PC-9 (cell line): ENCODE measurements around the gene PAPSS1. TPM values are rescaled to one million over a fixed set of nuclear protein-coding genes. Genes with fewer than 3 reads are reported as not detected.

ENCODE experiments used
- Bru-seq: library from RNA; stranded (reverse); fragments of 400-500 nt; gene quantifications from one replicate; lab custom pipeline; 2021; lab: Mats Ljungman, UMichigan
- BruChase-seq, 2 experiments: library from RNA; stranded (reverse); fragments of 400-500 nt; gene quantifications; one replicate each; lab custom pipeline; 2021; lab: Mats Ljungman, UMichigan
- BruUV-seq: library from RNA; stranded (reverse); fragments of 400-500 nt; replicated peaks from 2 replicates; lab custom pipeline; 2021; lab: Mats Ljungman, UMichigan
- CTCF ChIA-PET: fragments of 300-600 bp; sonication (Branson Sonifier 250); formaldehyde crosslinking; loops from one replicate; lab custom pipeline; 2022; ENCODE audit warnings: antibody characterized with exemption; lab: Charles Lee
- POLR2A ChIA-PET: fragments of 300-600 bp; sonication (Branson Sonifier 250); formaldehyde crosslinking; loops from one replicate; lab custom pipeline; 2022; ENCODE audit warnings: antibody characterized with exemption; ENCODE audit not compliant: unreplicated experiment; lab: Charles Lee
- DNase-seq, 2 experiments: peaks; one replicate each; pipeline versions ENCODE4 v3.0.0 to v3.0.0-alpha.2; 2015 to 2022; ENCODE audit warnings: mixed read lengths in 1 of 2
- H2AFZ ChIP-seq: fragments of 200-600 bp; sonication (generic); 2 replicates; pipeline ENCODE4 v1.8.1; 2017; ENCODE audit warnings: antibody characterized with exemption
- H3F3A ChIP-seq: fragments of 200-600 bp; sonication (generic); 2 replicates; pipeline ENCODE4 v1.8.1; 2017; ENCODE audit warnings: antibody characterized with exemption, mild to moderate bottlenecking, low read depth; ENCODE audit not compliant: insufficient read depth
- H3K27ac ChIP-seq: fragments of 200-600 bp; sonication (generic); 2 replicates; pipeline ENCODE4 v1.6.1; 2016; ENCODE audit warnings: mixed run types
- H3K27me3 ChIP-seq: fragments of 200-600 bp; sonication (generic); 2 replicates; pipeline ENCODE4 v1.6.1; 2016; ENCODE audit warnings: low read depth, mixed run types; ENCODE audit not compliant: insufficient read depth
- H3K36me3 ChIP-seq: fragments of 200-600 bp; sonication (generic); 2 replicates; pipeline ENCODE4 v1.6.1; 2016; ENCODE audit warnings: low read depth, mixed run types
- H3K4me1 ChIP-seq: fragments of 200-600 bp; sonication (generic); replicated peaks from 2 replicates; pipeline ENCODE4 v1.6.1; 2016; ENCODE audit warnings: mixed run types; ENCODE audit not compliant: insufficient read depth
- H3K4me2 ChIP-seq: fragments of 200-600 bp; sonication (generic); 2 replicates; pipeline ENCODE4 v1.6.1; 2017; ENCODE audit warnings: mixed run types
- H3K4me3 ChIP-seq: fragments of 200-600 bp; sonication (generic); 2 replicates; pipeline ENCODE4 v1.6.1; 2016; ENCODE audit warnings: mixed run types
- H3K79me2 ChIP-seq: fragments of 200-600 bp; sonication (generic); 2 replicates; pipeline ENCODE4 v1.6.1; 2017; ENCODE audit warnings: low read depth, mixed run types
- H3K9me2 ChIP-seq: fragments of 200-600 bp; sonication (generic); 2 replicates; pipeline ENCODE4 v1.8.1; 2017; ENCODE audit warnings: mild to moderate bottlenecking; ENCODE audit not compliant: insufficient read depth
- H3K9me3 ChIP-seq: fragments of 200-600 bp; sonication (generic); 2 replicates; pipeline ENCODE4 v1.8.1; 2016; ENCODE audit warnings: low read depth; ENCODE audit not compliant: insufficient read depth
- H4K20me1 ChIP-seq: fragments of 200-600 bp; sonication (generic); 2 replicates; pipeline ENCODE4 v1.8.1; 2017; ENCODE audit not compliant: insufficient read depth
- EZH2 ChIP-seq: fragments of 200-600 bp; sonication (generic); IDR thresholded peaks from 2 replicates; pipeline ENCODE4 v1.8.0; 2017; ENCODE audit warnings: antibody characterized with exemption, low read depth
- intact Hi-C: fragments of 100-400 bp; cut with micrococcal nuclease; formaldehyde crosslinking; loops from one replicate; pipeline ENCODE4 v1.10.0; 2022; ENCODE audit not compliant: unreplicated experiment
- long read RNA-seq: library from polyadenylated mRNA; stranded (forward); transcript quantifications from one replicate; pipeline ENCODE4 v2.0.0, GENCODE V29; 2022
- total RNA-seq: library from RNA; stranded (reverse); gene quantifications from 2 replicates; pipeline ENCODE4 v1.2.3, GENCODE V29; 2021
- TF ChIP-seq, protein P1 (sequence below): fragments of 200-600 bp; sonication (generic); conservative IDR thresholded peaks from 2 replicates; pipeline ENCODE4 v1.6.1; 2017; ENCODE audit warnings: mixed run types, antibody characterized with exemption, mild to moderate bottlenecking, moderate library complexity

PAPSS1 gene
- 18.8 and 26.8 TPM in 2 replicates for total RNA-seq
- Bru-seq, nascent RNA = percentile 53 among the genes with signal in this experiment
- BruChase-seq, experiment 1, labeled RNA remaining after a 2-hour chase = percentile 49 among the genes with signal in this experiment
- BruChase-seq, experiment 2, labeled RNA remaining after a 6-hour chase = percentile 43 among the genes with signal in this experiment
- long read RNA-seq, transcript PAPSS1-201 (12 exons, 2,731 nt) = major isoform, 18 of 23 reads
- long read RNA-seq, partial matches to known transcripts = 1 of 23 reads
- long read RNA-seq, other reads (novel, unspliced or antisense) = 4 of 23 reads

DNA sequence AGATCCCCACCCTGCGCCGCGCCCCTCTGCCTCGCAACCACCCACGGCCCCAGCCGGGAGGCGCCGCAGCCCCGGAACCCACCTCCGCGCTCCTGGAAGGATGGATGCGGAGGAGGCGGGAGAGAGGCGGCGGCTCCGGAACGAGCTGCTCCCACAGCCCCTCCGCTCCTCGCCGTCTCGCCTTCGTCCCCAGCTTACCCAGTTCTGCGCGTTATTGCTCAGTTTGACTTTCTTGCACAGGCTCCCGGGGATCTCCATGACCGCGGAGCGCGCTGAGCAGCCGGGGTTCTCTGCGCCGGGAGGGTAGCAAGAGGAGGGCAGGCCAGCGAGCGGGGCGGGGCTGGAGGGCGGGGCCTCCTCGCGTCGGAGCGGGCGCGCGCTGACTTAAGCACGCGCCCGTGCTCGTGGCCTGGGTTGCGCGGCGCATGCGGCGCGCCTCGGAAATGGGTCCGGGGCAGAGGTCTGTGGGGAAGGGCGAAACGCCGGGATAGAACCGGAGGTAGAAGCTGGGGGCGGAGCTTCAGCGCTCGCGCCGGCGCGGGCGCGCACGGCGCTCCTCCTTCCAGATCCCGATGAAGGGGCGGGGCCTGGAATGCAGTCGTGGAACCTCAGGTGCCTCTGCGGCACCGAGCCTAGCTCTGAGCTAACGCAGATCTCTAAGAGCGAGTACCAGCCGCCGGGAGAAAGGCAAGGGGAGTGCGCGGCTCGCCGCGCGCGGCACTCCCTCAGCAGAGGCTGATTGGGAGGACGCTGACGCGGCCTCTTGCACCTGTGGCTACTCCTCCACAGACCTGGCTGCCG lies at the start of gene PAPSS1:
Gene PAPSS1 (minus strand): TSS at position 313 of the 801 bp plus-strand sequence. CDS start 55 bp downstream, at position 258.
- ChIA-PET POLR2A (interaction anchor here (0.5 to 0.7 kb wide), 6 partner anchors 17 to 869 kb away, joined by 4 to 10 read pairs (median 6); no protein-coding TSS in a partner anchor), CTCF (no interaction called here)
- peak within 1 kb of the TSS; percentile 82 for H3K4me3 ChIP-seq
- intact Hi-C loops = loop anchor here (1.0 to 2.0 kb wide), 2 partner anchors 104 to 271 kb away; partner anchors contain the start of gene SGMS2
- H3F3A ChIP-seq = peaks cover 5% of the 10 kb centered on the region; the same call in 1 of the 2 replicates
- no TSS peak for BruUV-seq
- H3K9me2 ChIP-seq = no peaks in the 10 kb centered on the region
- no peaks in the 10 kb centered on the region for H4K20me1 ChIP-seq
- peaks cover 10% of the 10 kb centered on the region for H3K4me1 ChIP-seq
- H3K4me2 ChIP-seq = peak within 1 kb of the TSS; percentile 96
- TF ChIP-seq, protein P1, sequence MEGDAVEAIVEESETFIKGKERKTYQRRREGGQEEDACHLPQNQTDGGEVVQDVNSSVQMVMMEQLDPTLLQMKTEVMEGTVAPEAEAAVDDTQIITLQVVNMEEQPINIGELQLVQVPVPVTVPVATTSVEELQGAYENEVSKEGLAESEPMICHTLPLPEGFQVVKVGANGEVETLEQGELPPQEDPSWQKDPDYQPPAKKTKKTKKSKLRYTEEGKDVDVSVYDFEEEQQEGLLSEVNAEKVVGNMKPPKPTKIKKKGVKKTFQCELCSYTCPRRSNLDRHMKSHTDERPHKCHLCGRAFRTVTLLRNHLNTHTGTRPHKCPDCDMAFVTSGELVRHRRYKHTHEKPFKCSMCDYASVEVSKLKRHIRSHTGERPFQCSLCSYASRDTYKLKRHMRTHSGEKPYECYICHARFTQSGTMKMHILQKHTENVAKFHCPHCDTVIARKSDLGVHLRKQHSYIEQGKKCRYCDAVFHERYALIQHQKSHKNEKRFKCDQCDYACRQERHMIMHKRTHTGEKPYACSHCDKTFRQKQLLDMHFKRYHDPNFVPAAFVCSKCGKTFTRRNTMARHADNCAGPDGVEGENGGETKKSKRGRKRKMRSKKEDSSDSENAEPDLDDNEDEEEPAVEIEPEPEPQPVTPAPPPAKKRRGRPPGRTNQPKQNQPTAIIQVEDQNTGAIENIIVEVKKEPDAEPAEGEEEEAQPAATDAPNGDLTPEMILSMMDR = no peak
- no peak for TF ChIP-seq EZH2
- 0 out of 2 replicates have a peak, but pooled peaks cover 4% of the 10 kb centered on the region for H3K79me2 ChIP-seq
- peak within 1 kb of the TSS; percentile 99 for H2AFZ ChIP-seq
- peak; percentile 86 to 93 for DNase-seq
- H3K9me3 ChIP-seq = no peaks in the 10 kb centered on the region
- peak within 1 kb of the TSS; percentile 74 for H3K27ac ChIP-seq
- H3K36me3 ChIP-seq = no peaks in the 10 kb centered on the region
- H3K27me3 ChIP-seq = no peaks in the 10 kb centered on the region

DNA sequence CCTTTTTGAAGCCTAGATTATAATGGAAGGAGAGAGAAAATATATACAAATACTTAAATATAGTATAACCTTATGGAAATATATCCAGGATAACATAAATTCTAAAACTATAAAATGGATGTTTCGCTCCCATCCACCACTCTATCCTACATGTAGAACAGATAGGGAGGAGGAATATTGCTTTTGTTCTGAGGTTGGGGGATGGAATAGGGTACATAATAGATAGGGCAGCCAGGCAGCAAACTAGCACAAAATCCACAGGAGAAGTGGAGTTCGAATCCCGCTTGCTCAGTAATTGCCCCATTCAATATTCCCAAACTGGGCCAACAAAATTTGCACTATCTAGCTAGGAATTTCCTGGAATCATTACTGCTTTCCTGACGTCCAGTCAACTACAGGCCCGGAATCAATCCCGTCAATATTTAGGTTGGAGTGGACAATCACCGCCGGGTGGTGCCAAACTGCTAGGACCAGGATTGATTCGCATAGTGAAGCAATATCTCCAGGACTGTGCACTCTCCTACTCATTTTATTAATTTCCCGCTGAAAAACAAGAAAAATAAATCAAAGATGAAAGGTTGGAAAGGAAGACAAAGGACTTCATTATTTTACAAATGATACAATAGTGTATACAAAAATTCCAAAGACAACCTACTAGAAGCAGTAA lies 40.4 kb upstream of the PAPSS1 start:
- Histone ChIP-seq H3K27me3 (no peaks in the 10 kb centered on the region), H3K79me2 (no peaks in the 10 kb centered on the region), H3K4me3 (no peak overlapping the region), H3K9me3 (no peaks in the 10 kb centered on the region), H2AFZ (no peak overlapping the region), H4K20me1 (no peaks in the 10 kb centered on the region), H3K4me1 (no peaks in the 10 kb centered on the region), H3F3A (no peaks in the 10 kb centered on the region), H3K4me2 (no peak overlapping the region), H3K36me3 (no peaks in the 10 kb centered on the region), H3K9me2 (no peaks in the 10 kb centered on the region), H3K27ac (no peak overlapping the region)
- no TSS peak for BruUV-seq
- POLR2A ChIA-PET = interaction anchor here (0.6 kb wide), 1 partner anchor 40 kb away, joined by 7 read pairs; the partner anchor contains the start of gene PAPSS1
- no peak for DNase-seq
- intact Hi-C loops = no loop called here
- TF ChIP-seq, protein P1 = peak; percentile 33; the same call in 1 of the 2 replicates
- no peak for TF ChIP-seq EZH2
- CTCF ChIA-PET = no interaction called here
